H1 (cell line): ENCODE results near the gene AGER. TPM values are rescaled to one million over a fixed set of nuclear protein-coding genes. Genes with fewer than 3 reads are reported as not detected.

Experiments
- HDAC2 ChIP-seq, 2 experiments: fragments of 300-600 bp in 1 of 2; sonication (generic) in 1 of 2; IDR thresholded peaks; 2 replicates each; pipeline ENCODE4 v1.6.1; 2011 to 2012; ENCODE audit warnings: low read depth in 2 of 2, low read length in 2 of 2, mild to moderate bottlenecking in 2 of 2, moderate library complexity in 2 of 2, borderline replicate concordance in 1 of 2, inconsistent platforms in 1 of 2
- TBP ChIP-seq: IDR thresholded peaks from 2 replicates; pipeline ENCODE4 v1.6.1; 2011; ENCODE audit warnings: low read depth, low read length, improper control_type of control experiment
- TCF12 ChIP-seq: IDR thresholded peaks from 2 replicates; pipeline ENCODE4 v1.6.1; 2011; ENCODE audit warnings: low read depth, mild to moderate bottlenecking, low read length
- TEAD4 ChIP-seq: IDR thresholded peaks from 2 replicates; pipeline ENCODE4 v1.6.1; 2012; ENCODE audit warnings: low read depth, low read length, inconsistent platforms, mixed read lengths
- polyA plus RNA-seq, 7 experiments: library from polyadenylated mRNA; depleted of rRNA in 3 of 7; stranded (reverse) in 5 of 7; unstranded in 2 of 7; fragments of >200 nt in 5 of 7; fragments of 200-250 nt in 2 of 7; gene quantifications; 1 replicate in 5 of 7; 2 replicates in 1 of 7; 4 replicates in 1 of 7; pipeline versions ENCODE4 v1.2.1 to v1.2.3, GENCODE V29; 2011 to 2013; ENCODE audit warnings: missing spikeins in 2 of 7, mixed read lengths in 2 of 7
- total RNA-seq: library from RNA; stranded (reverse); fragmentation: NEBNext Ultra II Directional; extraction: Animal tissue kit (Norgen Biotek cat#: 25700); gene quantifications from 2 replicates; pipeline ENCODE4 v1.2.1, GENCODE V29; 2021

Gene AGER
- total and polyA plus RNA-seq, 2 of the 8 experiments (the other 6 are each of a cell fraction or from before 2014, with no cell fraction given): 3.8 to 10.9 TPM

DNA sequence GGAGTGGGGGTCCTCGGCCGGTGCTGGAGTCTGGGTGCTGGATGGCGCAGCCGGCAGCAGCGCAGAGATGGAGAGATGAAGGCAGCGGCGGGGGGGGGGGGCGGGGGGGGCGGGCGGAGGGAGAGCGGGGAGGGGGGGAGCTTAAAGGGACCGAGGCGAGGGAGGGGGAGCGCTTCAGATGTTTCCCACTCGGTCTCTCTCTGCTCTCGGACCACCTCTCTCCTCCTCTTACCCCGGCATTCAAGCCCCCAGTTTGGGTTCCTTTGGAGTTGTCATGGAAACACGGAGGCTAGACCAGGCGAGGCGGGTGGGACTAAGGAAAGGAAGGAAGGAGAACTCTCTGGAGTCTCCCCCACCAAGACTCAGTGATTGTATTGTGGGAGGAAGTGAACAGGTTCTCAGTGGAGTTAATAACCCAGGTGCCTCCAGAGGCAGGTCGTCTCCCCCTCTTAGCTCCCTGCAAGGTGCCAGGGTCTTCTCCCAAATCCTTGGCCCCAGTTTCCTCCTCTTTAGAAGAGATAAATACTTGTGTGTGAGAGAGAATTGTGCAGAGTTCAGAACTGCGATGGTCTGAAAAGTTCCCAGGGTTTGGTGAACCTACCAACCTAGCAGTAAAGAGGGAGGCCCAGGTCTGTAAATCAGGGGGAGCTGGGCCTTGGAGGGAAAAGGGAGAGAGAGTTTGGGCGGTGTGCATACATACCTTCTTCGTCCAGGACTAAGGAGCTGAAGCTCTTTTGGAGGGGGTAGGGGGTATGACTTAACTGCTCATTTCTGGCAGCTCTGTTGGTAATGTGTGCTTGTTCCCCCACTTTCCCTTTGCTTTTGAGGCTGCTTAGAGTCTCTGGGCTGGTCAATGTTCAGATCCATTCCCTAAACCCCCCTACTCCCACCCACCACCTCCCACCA is 31.9 kb downstream of the AGER start, which contains the start of gene PRRT1 (continued):
- TF ChIP-seq HDAC2 (IDR thresholded peaks at IDR 0.05; ENCODE audit: borderline replicate concordance in 1 of 2, low read depth in 2 of 2, low read length in 2 of 2): no peak
- no peak for TF ChIP-seq TBP
- TF ChIP-seq TCF12: no peak
- TF ChIP-seq TEAD4: no peak
